HG02884 (cell line): ENCODE measurements around the gene FOXB2.
"Not testable (repeated sequence)": the region's sequence is repeated elsewhere in the genome, so short reads cannot be mapped to it uniquely, and the experiment has no call there.

Experiments used
- ATAC-seq: cut with Tn5 transposase; IDR thresholded peaks from one replicate; pipeline ENCODE4 v1.9.1; 2021; ENCODE audit warnings: mild to moderate bottlenecking, moderate library complexity; ENCODE audit not compliant: unreplicated experiment

Gene FOXB2

GRCh38 chr9:77043743-77044142 lies 24.3 kb downstream of the FOXB2 start:
- ATAC-seq, result not testable (repeated sequence)

- ATAC-seq, result not testable (repeated sequence)
These were observed 41.2 kb downstream of the FOXB2 start for GRCh38 chr9:77060681-77061080.

GRCh38 chr9:77063645-77064285 lies 44.3 kb downstream of the FOXB2 start:
- ATAC-seq, result no peak

GRCh38 chr9:77066388-77066787 lies 46.9 kb downstream of the FOXB2 start:
- no peak for ATAC-seq
